Skin of body (tissue), 2 donors: ENCODE measurements around the gene SLC49A3. TPM values are rescaled to one million over a fixed set of nuclear protein-coding genes. Genes with fewer than 3 reads are reported as not detected.
A peak's percentile ranks its signal among the peaks of the same experiment; 100 is the strongest.
"Not testable (repeated sequence)": the region's sequence is repeated elsewhere in the genome, so short reads cannot be mapped to it uniquely, and the experiment has no call there.

Experiments
- DNase-seq: peaks from one replicate; lab custom pipeline; 2025; lab: John Stamatoyannopoulos, UW
- total RNA-seq: library from RNA; depleted of rRNA; stranded (reverse); fragments of >200 nt; gene quantifications from one replicate; pipeline ENCODE4 v1.2.3, GENCODE V29; 2014

SLC49A3 gene
- total RNA-seq, 1 donor from 2014 or later = 3.2 TPM

DNA sequence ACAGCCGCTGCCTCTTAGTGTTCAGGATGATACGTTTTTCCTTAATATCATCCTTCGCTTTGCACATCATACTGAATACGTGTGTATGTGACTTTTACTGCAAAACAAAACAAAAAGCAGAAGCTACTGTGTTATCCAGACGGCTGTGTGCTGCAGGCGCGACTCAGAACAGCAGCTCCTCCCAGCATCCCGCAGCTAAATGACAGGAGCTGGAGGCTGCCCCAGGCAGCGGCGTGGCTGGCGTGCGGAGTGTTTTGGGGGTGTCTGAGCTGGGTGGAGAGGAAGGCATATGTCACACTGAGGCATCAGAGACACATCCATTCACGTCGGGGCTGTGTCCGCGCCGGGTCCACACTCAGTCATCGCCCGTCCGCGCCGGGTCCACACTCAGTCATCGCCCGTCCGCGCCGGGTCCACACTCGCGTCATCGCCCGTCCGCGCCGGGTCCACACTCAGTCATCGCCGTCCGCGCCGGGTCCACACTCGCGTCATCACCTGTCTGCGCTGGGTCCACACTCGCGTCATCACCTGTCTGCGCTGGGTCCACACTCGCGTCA, 33.3 kb upstream of the SLC49A3 start:
- DNase-seq = no peak

- DNase-seq = no peak
Observed at GRCh38 chr4:721261-722168, 32.6 kb upstream of the SLC49A3 start.

- DNase-seq = no peak
Observed at GRCh38 chr4:720111-720860, 31.3 kb upstream of the SLC49A3 start.

DNA sequence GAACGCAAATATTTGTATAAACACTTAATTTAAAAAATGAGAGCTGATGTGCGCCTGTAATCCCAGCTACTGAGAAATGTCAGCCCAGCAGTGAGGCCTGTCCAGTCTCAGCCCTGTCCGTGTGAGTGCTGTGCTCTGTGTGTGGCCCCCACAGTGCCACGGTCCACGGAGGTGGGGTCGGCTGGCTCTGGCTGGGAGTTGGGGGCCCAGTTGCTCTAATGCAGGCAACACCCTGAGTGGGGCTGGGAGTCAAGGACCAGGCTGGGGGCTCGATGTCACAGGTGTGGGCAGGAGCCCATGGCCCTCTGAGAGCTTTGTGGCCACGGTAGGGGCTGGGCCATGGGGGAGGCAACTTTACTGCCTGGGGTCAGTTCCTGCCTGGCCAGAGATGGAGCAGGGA, 29.5 kb upstream of the SLC49A3 start:
- no peak for DNase-seq

- no peak for DNase-seq
Observed at GRCh38 chr4:717601-718320, 28.8 kb upstream of the SLC49A3 start.

DNA sequence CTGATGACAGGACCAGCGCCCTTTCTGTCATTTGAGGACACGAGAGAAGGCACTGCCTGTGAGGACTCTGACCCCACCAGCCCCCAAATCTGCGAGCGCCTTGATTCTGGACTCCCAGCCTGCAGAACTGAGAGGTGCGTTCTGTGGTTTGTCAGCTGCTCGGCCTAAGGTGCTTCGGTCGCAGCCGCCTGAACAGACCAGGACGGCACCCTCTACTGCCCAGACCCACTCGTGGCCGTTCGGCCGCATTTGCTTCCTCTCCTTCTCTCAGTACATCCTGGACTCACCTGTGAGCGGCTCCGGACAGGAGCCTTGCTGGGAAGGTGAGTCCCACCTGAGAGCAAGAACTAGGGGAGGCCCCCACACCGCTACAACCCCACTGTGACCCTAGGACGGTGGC, 25.1 kb upstream of the SLC49A3 start:
- DNase-seq = no peak

- no peak for DNase-seq
Observed at GRCh38 chr4:712916-713632, 24.1 kb upstream of the SLC49A3 start.

GRCh38 chr4:712093-712492, 23.1 kb upstream of the SLC49A3 start:
- no peak for DNase-seq

GRCh38 chr4:710916-711315, 22.0 kb upstream of the SLC49A3 start:
- no peak for DNase-seq

DNA sequence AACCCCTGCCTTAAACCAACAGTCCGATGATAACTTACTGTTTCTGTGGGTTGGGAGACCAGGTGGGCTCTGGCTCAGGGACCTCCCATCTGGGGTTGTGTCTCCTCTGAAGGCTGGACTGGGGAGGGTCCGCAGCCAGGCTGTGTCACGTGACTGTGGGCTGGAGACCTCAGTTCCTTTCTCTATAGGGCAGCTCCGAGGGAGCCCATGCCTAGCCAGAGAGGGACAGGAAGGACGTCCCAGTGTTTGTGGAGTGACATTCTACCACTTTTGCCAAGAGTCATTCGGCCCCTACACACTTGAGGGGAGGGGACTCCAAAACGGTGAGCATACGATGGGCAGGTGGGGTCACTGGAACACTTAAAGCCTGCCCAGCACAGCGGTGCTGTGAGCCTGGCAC, 21.2 kb upstream of the SLC49A3 start:
- no peak for DNase-seq

DNA sequence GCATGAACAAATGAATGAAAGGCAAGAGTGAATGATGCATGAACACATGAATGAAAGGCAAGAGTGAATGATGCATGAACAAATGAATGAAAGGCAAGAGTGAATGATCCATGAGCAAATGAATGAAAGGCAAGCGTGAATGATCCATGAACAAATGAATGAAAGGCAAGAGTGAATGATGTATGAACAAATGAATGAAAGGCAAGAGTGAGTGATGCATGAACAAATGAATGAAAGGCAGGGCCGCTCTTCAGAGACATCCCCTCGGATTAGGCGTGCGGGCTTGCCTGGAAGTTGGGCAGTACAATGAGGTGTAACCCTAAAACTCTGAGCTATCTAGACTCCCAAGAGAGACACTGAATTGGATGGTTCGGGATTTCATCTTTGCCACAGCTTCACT, 20.4 kb upstream of the SLC49A3 start:
- DNase-seq = no peak

DNA sequence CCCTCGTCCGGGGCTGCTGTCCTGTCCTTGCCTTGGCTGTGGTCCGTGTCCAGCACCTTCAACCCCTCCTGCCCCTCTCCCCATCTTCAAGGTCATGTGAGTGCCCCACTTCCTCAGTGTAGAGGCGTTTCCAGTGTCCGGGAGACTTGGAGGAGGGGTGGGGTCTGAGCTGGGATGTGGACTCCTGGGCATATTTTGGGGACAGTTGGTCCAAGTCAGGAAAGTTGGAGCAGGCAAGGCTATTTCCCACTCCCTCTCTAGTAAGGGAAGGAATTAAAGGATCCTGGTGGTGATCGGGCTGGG, 19.6 kb upstream of the SLC49A3 start:
- no peak for DNase-seq

DNA sequence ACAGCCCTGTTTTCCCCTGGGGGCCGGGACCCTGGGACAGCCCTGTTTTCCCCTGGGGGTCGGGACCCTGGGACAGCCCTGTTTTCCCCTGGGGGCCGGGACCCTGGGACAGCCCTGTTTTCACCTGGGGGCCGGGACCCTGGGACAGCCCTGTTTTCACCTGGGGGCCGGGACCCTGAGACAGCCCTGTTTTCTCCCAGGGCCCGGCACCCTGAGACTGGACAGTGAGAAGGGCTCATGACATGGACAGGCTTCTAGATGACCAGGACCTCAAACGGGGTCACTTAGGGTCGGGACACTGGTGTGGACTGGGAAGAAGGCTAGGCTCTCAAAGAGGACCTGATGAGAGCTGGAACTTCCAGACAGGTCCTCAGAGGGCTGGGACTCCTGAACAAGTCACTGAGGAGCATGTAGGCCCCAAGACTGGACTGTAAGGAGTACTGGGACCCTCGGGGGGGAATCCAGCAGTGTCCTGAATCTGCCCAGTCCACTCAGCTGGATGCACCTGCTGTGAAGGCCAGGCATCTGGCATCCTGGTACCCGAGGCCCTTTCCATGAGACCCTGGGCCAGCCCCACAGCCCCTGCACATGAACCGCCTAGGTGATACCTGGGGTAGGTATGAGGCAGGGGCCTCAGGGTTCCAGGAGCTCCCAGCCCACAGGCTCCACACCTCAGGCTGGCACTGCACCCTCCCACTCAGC, 19.1 kb upstream of the SLC49A3 start:
- no peak for DNase-seq

DNA sequence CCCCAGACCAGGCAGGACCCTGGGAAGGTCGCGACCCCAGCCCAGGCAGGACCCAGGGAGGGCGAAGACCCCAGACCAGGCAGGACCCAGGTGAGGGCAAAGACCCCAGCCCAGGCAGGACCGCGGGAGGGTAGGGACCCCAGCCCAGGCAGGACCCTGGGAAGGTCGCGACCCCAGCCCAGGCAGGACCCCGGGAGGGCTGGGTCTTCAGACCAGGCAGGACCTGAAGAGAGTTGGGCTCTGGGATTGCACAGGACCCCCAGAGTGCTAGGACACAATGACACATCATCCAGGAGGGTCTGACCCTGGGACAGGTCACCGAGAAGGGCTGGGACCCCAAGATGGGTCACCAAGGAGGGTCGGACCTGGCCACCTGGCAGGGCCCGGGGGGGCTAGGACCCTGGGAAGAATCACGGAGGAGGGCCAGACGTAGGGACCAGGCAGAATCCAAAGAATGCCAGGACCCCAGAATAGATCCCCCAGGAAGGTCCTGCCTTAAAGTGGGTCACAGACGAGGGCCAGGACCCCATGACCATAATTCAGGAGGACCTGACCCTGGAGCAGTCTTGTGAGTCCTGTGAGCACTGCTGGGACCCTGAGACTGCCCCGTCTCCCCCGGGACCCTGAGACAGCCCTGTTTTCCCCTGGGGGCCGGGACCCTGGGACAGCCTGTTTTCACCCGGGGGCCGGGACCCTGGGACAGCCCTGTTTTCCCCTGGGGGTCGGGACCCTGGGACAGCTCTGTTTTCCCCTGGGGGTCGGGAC, 18.1 kb upstream of the SLC49A3 start:
- no peak for DNase-seq

GRCh38 chr4:706083-706633, 17.2 kb upstream of the SLC49A3 start:
- DNase-seq = not testable (repeated sequence)

- peak; percentile 97 for DNase-seq
Observed at GRCh38 chr4:705278-706082, 16.5 kb upstream of the SLC49A3 start, which contains the start of gene PCGF3. TSS of gene PCGF3 (plus strand) at chr4:705832. CDS start at chr4:733681, 27,849 bp downstream.

GRCh38 chr4:704971-705277, 16.0 kb upstream of the SLC49A3 start:
- DNase-seq = no peak

- DNase-seq = no peak
Observed at GRCh38 chr4:704198-704891, 15.4 kb upstream of the SLC49A3 start.
